Hippocampal formation (tissue), 2 donors: ENCODE results near the gene ZNF141.
"Not testable (repeated sequence)": the region's sequence is repeated elsewhere in the genome, so short reads cannot be mapped to it uniquely, and the experiment has no call there.

Experiments
- DNase-seq, 2 donors: peaks; one replicate each; lab custom pipeline; 2025; lab: John Stamatoyannopoulos, UW

ZNF141 gene

DNA sequence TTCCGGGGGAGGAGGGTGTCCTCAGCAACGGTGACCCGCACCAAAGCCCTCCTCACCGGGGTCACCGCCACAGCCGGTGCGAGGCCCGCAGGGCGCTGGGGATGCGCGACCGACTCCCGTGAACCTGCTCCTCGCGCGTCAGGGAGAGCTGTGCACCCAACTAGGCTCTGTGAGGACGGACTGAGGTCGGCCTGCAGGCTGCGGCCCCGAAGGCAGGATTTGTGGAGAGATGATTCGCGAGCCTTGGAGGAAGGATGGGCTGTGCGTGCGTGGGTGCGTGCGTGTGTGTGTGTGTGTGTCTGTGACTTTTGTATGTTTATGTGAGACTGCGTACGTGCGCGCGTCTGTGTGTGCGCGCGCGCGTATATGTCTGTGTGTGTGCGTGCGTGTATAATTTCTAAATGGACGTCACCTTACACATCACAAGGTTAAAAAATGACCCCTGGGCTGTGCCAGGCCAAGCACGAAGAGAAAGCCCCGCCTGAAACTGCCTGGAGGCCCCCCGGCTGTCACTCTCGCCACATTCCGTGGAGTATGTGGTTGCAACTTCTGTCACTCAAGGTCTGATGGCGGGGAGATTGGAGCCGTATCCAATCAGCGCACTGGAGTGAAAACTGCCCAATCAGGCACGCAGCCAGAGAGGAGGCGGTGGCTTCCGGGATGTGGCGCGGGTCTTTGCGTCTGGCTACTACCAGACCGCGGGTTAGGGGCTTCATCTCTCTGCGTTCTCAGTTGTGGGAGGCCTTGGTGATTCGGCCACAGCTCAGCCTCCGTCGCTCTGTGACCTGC is at the start of gene ZNF141:
TSS of gene ZNF141 (plus strand) at position 672 of the 789 bp plus-strand sequence. CDS start 170 bp downstream, outside the sequence.
- peak; percentile 96 to 98 for DNase-seq

DNA sequence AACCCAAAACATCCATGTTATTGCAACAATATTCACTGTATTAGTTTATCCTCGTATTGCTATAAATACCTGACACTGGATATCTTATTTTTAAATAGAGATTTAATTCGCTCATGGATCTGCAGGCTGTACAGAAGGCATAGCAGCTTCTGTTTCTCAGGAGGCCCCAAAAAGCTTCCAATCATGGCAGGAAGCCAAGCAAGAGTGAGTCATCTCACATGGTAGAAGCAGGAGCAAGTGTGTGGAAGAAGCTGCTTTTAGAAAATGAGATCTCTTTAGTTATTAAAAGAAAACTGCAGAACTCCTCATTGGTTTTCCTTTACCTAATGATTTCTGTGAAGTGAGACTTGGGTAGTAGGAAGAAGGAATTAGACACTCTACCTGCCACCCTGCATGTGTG is 48.7 kb upstream of the ZNF141 start:
- DNase-seq: no peak

DNA sequence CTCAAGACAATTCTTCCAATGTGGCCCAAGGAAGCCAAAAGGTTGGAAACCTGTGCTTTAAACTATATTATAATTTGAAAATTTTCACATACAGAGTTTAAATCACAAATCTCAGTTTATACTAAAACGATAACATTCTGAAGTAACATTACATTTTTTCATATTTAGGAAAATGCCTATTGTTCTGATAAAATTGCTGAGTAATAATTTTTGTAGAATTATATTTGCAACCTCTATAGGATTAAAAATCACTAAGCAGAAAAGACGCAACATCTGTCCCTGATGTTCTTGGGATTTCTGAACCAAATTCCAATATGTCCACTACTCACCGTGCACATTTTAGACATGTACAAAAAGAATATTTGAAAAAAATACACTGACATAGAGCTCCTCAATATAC is 42.9 kb upstream of the ZNF141 start:
- DNase-seq: no peak

DNA sequence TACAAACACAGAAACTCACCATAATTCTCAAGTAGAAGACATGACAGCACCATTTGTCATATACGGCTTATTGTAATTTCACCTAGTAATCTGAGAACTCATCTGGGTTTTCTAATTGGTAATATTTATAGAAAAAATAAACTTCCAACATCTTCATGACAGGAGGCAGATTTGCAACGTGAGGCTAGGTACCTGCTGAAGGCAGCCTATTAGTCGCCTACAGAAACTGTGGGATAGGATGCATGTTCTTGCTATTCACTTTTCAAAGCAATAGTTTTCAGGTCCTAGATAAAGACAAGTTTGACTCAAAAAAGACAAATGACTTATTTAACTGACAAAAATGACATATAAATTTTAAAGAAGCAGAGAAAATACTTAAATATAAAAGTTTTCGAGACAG is 35.2 kb upstream of the ZNF141 start:
- no peak for DNase-seq

DNA sequence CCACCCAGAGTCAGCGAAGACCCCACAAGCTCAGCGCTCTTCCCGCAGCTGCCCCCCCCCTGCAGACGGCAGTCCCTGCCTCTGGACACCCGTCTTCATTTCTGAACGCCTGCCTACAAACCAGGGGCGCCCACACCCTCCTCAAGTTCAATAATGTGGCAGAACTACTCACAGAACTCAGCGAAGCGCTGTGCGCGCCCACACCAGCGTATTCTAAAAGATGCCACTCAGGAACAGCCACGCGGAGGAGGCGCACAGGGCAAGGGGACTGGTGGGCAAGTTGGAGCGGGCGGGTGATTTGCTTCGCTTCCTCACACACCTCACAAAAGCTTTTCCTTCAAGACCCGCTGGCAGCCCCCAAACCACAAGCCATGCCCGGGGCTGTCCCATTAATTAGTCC is 33.1 kb upstream of the ZNF141 start:
- DNase-seq: not testable (repeated sequence)

DNA sequence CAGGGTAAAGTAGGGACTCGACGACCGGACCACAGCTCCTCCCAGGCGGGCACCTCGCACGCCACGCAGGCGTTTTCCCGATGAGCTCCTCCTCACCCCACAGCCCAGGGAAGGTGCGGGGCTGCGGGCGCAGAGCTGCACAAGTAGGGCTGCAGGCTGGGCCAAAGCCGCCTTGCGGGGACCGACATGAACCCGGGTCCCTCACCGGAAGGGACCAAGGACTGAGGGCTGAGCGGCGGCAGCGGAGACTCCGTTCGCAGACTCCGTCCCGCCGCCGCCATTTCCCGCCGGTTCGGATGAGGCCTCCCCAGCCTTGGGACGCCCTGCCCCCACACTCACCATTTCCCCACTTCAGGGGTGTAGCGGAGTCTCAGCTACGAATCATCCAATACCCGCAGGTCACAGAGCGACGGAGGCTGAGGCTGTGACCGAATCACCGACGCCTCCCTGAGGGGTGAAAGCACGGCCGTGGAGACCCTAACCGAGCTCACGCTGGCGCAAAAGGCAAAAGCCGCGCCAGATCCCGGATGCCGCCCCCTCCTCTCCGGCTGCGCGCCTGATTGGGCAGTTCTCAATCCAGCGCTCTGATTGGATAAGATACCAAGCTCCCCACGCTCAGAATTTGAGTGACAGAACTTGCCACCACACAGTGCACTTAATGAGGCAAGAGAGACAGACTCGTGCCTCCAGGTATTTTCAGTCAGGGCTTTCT is 32.5 kb upstream of the ZNF141 start, which contains the start of gene ZNF732:
TSS of gene ZNF732 (minus strand) at position 506 of the 712 bp plus-strand sequence. CDS start at position 342, 164 bp downstream.
- DNase-seq: no peak

DNA sequence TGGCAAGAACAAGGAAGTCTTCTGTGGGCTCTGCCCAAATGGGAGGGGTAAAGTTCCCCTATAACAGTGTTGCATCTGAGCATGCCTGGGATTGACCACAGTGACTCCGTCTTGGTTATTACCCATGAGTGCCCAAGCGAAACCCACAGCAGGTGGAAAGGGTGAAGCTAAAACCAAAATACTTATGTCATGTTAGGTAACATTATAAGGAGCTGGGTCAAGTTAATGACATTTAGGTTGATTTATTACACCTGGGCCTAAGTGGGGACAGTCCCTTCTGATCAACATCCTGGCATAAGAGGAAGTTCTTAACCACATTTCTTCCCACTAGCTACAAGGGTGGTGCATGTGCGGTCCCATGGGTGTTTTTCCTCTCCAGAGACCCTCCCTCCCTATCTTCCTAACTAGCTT is 31.1 kb upstream of the ZNF141 start:
- DNase-seq: no peak

DNA sequence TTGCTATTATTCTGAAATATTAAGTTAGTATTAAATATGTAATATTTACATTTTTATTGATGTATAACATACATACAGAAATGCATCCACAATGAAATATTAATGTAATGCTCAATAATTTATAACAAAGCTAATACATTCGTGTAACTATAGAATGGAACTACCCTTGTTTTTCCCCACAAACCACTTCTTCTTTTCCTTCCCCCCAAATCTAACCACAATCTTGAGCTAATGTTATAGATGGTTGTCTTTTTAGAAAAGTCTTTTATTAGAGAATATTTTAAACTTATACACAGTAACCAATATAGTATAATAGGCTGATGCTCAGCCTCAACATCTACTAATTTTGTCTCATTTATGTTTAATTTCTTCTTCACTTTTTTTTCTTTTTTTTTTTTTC is 27.8 kb upstream of the ZNF141 start:
- no peak for DNase-seq

DNA sequence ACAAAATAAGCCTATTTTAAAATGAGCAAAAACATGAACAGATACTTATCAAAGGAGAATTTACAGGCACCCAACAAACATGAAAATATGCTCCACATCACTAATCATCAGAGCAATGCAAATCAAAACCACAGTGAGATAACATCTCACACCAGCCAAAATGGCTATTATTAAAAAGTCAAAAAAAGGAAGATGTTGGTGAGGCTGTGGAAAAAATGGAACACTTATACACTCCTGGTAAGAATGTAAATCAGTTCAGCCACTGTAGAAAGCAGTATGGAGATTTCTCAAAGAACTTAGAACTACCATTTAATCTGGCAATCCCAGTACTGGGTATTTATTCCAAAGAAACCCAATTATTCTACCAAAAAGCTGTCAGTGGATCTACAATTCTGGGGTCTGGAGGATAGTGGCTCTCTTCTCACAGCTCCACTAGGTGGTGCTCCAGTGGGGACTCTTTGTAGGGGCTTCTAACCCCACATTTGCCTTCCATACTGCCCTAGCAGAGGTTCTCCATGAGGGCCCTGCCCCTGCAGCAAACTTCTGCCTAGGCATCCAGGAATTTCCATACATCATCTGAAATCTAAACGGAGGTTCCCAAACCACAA is 23.2 kb upstream of the ZNF141 start:
- DNase-seq: no peak

DNA sequence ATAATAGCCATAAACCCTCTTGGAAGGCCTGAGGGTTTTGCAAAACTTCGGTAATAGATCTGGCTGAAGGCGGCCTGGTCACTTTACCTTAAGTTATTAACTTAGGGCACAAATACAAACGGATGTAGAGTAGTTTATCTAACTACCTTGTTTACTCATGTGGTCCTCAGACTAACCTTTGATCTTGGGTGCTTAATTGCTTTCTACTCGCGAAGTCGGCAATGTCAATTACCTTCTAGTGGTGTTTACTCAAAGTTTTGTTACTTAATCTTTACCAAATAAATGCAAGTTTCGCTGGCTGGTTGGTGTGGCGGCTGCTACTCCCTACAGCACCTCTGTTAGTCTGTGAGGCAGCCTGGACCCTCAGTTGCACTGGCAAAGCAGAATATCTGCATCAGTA is 8.9 kb upstream of the ZNF141 start:
- DNase-seq: no peak

DNA sequence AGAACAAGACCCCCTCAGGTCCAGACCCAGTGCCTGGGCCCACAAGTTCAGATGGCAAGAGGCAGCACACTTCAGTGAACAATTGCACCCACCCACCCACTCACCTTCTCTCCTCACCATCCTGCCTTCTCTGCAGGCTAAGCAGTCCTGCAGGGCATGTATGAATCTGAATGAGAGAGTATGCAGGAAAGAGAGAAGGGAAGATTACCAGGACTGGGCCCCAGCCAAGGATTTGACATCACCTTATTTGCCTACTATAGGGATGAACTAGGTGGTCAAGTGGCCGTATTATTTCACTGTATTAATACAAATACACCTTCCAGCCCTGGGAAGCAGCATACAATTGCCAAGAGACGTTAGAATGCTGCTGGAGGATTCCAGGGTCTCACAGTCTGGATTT is 2.1 kb upstream of the ZNF141 start:
- DNase-seq: no peak

DNA sequence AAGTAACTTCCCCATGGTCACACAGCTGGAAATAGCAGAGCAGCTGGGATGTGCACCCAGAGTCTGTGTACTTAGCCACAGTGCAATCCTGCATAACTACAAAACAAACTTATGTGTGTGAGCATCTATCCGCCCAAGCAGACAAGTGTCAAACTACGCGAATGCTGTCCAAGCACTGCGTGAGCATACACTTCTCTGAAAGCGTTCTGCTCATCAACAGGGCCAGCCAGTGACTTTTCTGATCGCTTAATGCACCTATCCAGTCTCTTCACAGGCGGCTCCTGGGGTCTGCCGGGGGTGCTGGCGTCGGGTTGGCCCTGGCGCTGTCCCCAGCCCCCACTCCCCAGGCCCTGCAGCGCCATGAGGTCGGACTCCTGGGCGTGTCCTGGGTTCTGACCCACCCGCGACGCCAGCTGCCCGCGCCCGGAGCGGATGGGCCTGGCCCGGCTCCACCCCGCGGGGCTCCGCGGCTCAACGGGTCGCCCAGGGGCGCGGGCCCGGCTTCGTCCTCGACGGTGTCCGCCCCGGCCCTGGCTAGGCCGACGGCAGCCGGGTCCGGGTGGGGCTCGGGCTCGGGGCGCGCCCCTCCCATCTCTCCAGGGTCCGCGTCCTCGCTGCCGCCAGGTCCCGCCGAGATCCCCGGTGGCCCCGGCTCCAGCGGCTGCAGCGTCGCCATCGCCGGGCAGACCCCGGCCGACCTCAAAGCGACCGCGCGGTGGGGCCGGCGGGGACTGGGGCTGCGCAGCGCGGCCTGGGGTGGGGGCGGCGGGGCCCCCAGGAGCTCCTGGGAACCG is 1.3 kb upstream of the ZNF141 start:
- no peak for DNase-seq

DNA sequence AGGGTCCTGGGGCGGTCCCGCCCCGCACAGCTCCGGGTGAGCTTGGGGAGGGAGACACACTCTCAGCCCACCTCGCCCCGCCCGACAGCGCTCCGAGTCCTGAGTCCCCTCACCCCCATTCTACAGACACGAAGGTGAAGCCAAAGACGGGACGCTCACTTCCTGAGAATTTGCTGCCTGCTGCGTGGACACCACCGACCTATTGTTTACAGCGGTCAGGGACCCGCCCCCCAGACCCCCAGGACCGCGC is 796 bp upstream of the ZNF141 start:
- no peak for DNase-seq

DNA sequence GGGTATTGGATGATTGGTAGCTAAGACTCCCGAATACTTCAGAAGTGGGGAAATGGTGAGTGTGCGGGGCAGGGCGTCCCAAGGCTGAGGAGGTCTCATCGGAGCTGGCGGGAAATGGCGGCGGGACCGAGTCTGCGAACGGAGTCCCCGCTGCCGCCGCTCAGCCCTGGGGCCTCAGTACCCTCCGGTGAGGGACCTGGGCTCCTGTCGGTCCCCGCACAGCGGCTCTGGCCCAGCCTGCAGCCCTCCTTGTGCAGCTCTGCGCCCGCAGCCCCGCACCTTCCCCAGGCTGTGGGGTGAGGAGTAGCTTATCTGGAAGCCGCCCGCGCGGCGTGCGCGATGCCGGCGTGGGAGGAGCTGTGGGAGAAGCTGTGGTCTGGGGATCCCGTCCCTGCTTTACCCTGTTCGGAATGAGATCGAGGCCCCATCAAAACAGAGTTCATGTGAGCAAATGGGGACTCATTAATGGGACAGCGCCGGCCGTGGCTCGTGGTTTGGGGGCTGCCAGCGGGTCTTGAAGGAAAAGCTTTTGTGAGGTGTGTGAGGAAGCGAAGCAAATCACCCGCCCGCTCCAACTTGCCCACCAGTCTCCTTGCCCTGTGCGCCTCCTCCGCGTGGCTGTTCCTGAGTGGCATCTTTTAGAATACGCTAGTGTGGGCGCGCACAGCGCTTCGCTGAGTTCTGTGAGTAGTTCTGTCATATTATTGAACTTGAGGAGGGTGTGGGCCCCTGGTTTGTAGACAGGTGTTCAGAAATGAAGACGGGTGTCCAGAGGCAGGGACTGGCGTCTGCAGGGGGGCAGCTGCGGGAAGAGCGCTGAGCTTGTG is 531 bp downstream of the ZNF141 start:
- no peak for DNase-seq

DNA sequence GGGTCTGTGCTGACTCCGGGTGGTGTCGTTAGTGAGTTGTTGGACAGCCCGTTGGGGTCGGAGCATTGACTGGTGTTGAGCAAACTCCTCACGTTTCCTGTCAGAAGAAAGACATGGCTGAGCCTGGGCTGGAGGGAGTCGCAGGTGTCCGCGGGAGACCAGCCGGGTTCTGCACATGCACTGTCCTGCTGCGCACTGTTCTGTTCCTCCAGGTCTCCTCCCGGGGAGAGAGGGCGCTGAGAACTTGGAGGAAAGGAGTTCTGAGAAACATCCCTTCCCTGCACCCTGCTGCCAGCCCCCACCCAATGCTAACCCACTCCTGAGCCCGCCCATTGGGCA is 1.1 kb downstream of the ZNF141 start:
- no peak for DNase-seq

DNA sequence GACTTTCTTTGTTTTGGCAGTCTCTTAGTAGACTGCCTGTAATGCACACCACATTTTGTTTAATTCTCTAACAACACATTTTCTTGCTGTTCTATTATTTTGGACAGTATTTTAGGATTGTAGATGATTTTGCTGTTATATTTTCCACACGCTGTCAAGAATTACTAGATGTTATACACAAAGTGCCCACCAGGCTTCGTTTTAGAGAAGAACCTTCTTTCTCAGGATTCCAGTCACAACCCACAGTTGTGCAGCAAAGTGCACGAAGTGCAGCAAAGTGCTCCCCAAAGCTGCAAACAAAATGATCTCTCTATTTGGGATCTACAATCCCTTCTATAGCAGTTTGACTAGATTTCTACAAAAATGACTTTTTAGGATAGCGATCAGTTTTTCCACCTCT is 2.4 kb downstream of the ZNF141 start:
- DNase-seq: no peak

DNA sequence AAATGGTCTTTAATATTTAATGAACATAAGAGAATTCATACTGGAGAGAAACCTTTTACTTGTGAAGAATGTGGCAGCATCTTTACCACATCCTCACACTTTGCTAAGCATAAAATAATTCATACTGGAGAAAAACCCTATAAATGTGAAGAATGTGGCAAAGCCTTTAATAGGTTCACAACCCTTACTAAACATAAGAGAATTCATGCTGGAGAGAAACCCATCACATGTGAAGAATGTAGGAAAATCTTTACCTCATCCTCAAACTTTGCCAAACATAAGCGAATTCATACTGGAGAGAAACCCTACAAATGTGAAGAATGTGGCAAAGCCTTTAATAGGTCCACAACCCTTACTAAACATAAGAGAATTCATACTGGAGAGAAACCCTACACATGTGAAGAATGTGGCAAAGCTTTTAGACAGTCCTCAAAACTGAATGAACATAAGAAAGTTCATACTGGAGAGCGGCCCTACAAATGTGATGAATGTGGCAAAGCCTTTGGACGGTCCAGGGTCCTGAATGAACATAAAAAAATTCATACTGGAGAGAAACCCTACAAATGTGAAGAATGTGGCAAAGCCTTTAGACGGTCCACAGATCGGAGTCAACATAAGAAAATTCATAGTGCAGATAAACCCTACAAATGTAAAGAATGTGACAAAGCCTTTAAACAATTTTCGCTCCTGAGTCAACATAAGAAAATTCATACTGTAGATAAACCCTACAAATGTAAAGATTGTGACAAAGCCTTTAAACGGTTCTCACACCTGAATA is 35.6 kb downstream of the ZNF141 start:
- no peak for DNase-seq

DNA sequence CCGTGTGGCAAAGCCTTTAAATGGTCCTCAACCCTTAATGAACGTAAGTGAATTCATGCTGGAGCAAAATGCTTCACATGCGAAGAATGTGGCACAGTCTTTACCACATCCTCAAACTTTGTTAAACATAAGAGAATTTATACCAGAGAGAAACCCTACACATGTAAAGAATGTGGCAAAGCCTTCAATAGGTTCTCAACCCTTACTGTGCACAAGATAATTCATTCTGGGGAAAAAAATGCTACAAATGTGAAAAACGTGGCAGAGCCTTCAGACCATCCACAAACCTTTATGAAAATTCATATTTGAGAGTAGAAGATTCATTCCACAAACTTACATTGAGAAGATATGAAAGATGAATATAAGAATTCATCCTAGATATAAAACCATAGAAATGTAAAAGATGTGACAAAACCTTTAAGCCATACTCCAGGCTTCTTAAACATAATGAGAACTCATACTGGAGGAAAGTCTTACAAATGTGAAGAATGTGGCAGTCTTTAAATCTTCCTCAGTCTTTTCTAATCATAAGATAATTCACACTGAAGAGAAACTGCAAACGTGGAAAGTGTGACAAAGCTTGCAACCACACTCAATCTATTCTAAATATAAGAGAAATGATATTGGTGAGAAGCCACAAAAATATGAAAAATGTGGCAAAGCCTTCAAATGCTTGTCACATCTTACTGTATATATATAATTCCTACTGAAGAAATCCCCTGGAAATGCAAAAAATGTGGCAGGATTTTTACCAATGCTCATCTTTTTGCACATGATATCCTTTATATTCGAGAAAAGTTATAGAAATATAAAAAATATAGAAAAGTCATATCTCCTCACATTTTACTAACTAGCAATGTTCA is 36.9 kb downstream of the ZNF141 start:
- no peak for DNase-seq

DNA sequence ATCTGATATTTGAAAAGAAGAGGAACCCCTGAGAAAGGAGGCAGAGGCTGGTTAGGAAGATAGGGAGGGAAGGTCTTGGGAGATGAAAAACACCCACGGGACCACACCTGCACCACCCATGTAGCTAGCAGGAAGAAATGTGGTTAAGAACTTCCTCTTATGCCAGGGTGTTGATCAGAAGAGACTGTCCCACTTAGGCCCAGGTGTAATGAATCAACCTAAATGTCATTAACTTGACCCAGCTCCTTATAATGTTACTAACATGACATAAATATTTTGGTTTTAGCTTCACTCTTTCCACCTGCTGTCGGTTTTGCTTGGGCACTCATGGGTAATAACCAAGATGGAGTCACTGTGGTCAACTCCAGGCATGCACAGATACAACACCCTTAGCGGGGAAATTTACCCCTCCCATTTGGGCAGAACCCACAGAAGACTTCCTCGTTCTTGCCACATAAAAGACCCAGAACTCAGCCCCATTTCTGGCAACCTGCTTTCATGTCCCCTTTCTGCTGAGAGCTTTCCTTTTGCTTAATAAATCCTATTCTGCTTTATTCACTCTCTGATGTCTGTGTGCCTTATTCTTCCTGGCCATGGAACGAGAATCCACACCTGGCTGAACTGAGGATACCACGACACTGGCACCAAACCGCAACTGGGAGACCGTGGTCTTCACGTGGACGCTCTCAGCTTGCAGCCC is 46.8 kb downstream of the ZNF141 start:
- no peak for DNase-seq
